ENCODE measurements around the gene LGALS9.
"Not testable (repeated sequence)": the region's sequence is repeated elsewhere in the genome, so short reads cannot be mapped to it uniquely, and the experiment has no call there.

The LGALS9 gene

DNA sequence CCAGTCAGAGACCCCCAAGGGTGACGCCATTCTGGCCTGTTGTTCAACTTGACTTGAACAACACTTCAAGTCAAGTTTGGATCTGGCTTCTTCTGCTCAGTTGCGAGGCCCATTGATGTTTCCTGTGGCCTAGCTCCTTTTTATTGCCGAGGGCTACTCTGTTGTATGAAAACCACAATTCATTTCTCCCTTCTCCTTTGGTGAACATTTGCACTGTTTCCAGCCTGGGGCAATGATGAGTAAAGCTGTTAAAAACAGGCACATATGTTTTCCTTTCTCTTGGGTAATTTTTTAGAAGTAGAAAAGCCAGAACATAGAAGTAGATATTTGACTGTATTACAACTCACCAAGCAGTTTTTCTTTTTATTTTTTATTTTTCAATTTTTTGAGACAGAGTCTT is 1.7 kb upstream of the LGALS9 start:
- DNase-seq, result not testable (repeated sequence)

DNA sequence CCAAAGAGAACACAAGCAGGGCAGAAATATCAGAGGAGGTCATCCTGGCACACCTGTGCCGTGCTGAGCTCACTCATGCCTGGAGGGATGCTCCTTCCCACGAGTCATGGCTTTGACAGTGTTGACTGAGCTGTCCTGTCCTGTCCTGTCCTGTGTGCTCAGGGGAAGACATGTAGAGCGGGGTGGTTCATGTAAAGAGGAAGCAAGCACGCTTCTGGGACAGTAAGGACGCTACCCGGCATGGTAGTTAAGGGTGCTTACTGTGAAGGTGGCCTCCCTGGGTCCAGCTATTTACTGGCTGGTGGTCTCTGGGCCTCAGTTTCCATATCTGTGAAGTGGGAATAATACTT is 398 bp downstream of the LGALS9 start:
- DNase-seq, result peak in 2 of 51 donors; percentile 9 to 24

DNA sequence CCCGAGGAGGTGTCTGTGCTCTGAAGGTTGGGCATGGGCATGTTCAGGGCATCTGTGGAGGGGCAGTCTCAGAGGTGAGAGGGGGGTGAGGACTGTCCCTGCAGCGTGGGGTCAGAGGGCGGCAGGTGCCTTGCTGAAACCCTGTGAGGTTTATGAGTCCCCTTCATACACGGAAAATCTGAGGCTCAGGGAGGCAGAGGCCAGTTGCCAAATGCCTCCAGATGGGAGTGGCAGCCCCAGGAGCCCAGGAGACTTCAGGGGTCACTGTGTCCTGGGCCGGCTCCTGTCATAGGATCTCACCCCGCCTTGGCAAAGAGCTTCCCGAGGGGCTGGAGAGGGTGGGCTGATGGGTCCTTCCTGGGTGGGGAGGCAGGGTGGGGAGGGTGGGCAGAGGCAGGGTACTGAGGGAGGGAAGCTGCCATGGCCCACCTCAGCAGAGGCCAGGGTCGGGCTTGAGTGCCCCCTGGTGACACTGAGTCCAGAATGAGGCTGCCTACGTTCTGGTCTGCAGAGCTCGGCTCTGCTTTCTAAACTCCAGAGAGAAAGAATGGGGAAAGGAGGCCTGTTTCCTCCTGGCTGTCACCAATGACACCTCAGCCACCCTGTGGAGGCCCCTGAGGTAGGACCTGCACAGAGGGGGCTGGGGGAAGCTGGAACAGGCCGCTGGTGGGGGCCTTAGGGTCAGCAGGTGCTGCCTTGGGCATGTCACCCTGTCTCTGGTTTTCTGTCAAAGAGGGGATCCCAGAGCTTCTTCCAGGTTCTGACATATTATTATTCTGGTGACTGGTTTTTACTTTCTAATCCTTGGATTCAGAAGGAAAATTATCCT is 1.1 kb downstream of the LGALS9 start:
- DNase-seq, result no peak

DNA sequence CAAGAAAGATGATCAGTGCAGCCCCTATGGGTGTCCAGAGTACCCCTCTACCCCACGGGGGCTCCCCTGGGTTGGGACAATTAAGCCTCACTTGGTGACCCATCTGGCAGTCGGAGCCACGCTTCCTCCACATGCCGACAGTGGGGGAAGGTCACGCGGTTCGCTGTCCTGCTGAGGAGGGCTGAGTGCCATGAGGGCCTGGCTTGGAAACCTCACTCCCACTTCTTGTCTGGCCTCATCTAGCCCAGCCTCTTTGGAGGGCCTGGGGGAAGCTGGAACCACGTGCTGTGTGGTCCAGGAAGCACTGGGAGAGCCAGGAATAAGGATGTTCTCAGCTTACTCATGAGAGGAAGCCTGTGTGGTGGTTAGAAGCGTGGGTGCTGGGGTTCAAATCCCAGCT is 1.8 kb downstream of the LGALS9 start:
- peak in 43 of 51 donors; percentile 13 to 76 (median 53) for DNase-seq

DNA sequence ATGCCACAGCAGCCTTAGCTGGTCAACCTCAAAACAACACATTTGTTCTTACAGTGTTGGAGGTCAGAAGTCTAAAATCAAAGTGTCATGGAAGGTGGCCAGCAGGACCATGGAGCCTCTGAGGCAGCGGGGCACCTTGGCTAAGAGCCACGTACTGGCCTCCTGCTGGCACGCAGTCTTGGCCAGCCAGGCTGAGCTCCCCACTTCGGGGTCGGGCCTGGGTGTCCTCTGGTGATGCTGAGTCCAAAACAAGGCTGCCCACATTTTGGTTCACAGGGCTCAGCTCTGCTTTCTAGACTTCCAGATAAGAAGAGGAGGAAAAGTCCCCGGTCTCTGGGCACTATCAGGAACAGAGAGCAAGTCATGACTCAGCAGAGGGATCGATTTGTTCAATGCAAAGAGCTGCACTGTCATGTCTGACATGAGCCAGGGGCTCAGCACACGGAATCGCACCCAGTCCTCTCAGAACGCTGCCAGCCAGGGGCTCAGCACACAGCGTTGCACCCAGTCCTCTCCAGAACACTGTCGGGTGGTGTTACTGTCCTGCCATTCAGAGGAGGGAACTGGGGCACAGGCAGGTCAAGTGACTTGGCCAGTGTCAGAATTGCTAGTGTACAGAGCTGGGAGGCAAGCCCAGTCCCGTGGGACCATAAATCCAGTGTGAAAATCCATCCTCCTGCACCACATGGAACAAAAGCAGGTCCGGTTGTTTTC is 2.5 kb downstream of the LGALS9 start:
- DNase-seq, result peak in 10 of 51 donors; percentile 3 to 24 (median 10)

DNA sequence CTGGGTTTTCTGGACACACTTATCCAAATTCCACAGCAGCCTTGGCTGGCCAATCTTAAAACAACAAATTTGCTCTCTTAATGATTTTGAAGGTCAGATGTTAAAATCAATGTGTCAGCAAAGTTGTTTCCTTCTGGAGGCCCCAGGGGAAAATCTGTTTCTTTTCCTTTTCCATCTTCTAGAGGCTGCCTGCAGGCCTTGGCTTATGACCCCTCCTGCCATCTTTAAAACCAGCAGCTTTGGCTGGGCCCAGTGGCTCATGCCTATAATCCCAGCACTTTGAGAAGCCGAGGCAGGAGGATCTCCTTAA is 3.0 kb downstream of the LGALS9 start:
- no peak for DNase-seq

DNA sequence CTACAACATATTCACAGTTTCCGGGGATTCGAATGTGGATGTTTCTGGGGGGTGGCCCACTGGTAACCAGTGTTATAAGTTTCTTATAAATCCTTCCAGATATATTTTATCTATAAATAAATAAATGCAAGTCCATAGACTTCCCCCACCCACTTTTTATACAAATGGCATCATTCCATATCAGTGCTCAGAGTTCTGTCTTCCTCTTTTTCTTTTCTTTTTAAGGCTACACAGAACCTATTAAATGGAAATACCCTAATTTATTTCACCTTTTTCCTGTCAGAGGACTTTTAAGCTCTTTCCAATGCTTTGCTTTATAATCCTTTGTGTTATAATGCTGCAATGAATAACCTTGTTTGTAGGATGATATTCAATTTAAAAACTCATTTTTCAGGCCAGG is 3.8 kb downstream of the LGALS9 start:
- DNase-seq, result no peak

DNA sequence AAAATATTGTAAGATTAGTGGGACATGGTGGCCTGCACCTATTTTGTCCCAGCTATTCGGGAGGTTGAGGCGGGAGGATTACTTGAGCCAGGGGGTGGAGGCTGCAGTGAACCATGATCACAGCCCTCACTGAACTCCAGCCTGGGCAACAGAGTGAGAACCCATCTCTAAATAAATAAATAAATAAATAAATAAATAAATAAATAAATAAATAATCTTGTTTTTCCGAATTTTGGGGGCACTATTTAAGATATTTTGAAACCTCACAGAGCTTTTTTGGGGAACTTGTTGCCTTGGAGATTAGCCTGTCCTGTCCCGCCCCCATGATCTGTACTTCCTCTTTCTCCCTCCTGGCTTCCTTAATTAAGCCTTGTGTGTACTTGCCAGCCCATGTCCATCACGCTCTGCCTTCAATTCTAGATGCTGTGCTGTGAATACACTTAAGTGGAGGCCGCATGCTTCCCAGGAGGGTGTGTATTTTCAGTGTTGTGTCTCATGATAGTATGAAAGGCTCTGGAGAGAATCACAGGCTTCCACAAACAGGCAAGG is 4.4 kb downstream of the LGALS9 start:
- DNase-seq, result peak in 7 of 51 donors; percentile 6 to 30 (median 12)

DNA sequence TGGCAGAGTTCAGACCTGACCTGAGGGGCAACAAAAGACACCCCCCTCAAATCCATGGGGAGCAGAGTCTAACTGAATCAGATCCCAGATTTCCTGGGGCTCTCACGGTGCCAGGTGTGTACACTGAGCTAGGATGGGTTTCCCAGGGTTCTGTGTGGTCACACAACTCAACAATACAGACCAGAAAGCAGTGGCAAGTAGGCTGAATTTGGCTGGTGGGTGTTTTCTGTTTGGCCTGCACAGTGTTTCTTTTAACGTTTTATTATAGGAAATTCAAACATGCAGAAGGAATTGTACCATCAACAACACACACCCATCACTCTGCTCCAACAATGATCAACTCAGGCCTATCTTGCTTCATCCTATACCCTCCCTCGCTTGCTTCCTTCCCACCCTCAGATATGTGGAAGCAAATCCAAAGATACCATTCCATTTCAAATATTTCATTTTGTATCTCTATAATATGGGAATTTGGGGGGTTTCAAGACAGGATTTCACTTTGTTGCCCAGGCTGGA is 5.1 kb downstream of the LGALS9 start:
- DNase-seq, result not testable (repeated sequence)

DNA sequence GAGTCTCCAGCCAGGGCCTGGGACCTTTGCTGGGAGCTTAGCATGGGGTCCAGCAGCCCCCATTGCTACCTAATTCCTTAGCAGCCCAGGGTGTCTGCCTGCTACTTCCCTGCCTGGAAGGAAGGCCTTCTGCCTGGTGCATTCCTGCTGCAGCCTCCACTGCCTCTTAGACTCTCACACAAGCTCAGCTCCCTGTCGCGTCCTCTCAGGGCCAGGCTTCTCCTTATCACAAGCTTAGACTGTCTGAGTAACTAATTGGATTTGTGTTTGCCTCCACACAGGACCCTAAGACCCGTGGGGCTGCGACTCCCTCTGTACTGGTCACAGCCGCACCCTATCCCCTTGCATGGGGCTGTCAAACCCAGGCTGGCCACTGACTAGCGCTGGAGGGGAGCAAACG is 6.8 kb downstream of the LGALS9 start:
- DNase-seq, result not testable (repeated sequence)

DNA sequence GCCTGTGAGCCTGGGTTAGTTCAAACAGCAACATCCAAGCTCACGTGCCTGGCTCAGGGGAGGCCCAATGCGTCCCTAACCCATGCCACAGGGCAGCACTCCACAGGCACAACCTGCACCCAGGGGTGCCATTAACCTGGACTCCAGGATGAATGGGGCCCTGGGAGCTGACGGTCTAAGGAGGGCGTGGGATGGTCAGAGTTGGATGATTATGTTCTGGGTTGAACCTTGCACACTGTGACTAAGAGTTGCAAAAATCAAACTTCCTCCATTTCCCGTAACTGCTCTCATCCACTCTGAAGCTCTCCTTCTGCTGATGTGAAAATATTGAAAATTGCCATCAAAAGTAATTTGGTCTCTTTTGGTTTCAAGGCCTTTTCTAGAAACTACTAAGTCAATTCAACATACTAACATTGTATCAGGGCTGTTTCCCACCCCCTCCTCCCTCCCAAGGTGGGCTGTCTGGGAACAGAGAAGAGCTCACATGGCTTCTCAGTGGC is 7.5 kb downstream of the LGALS9 start:
- not testable (repeated sequence) for DNase-seq

DNA sequence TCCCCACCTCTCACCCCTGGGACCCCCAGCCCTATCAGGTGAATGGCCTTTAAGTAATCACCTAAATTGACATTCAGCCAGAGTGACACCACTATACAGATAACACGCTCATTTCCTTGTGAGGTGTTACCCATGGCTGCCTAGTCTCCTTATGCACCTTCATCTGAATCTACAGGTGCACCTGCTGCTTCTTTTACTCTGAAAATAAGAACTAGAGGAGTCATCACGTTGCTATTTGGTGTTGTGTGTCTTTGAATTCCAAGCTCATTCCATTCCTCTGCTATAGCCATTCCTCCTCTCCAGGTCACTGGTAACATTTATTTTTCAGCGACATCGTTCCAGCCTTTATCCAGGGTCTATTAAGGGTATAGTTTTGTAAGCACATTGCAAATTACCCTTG is 9.8 kb downstream of the LGALS9 start:
- no peak for DNase-seq

DNA sequence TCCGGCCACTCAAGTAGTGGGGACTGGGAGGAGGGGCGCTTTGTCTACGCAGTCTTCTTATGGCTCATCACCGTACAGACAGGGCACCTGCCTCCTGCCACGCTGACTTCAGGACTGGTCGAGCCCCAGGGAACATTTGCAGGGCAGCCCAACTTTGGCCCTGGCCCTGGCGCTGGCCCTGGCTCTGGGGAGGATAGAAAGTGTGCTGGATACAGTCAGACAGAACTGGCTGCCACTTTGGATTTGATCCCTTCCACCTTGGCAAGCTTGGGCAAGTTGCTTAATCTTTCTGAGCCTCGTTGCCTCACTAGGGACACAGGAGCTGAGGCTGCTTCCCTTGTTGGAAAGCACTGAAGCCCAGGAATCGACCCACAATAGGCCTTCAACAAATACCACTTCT is 13.6 kb downstream of the LGALS9 start:
- DNase-seq, result peak in 16 of 51 donors; percentile 7 to 47 (median 20)

DNA sequence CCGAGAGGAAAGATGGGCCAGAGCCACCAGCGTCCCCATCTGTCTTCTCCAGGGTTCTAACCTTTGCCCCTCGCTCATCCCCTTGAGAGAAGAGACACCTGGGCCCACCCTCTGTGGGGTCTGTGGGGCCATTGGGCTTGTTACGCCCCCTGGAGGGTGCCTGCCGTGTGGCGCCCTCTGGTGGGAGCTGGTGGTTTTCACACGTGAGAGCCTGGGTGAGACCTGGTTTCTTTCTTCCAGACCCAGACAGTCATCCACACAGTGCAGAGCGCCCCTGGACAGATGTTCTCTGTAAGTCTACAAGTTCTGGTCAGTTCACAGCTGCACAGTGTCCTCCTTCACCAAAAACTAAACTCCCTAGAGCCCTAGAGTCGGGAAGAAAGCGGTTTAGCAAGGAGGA is 14.6 kb downstream of the LGALS9 start:
- DNase-seq, result not testable (repeated sequence)

DNA sequence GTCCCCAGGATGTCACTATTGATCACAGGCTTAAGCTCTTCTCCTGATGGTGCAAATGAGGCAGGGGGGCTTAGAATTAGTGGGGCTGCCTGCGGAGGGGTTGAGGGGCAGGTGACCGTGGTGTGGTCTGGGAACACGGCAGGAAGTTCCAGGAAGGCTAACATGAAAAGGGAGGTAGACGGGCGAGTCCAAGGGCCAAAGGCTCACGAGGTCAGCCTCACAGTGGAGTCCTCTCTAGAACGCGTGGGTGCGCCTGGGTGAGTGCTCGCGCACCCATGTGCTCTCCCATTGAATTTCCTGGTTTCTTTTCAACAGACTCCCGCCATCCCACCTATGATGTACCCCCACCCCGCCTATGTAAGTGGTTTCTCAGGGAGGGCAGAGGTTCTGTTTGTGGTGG is 15.2 kb downstream of the LGALS9 start:
- DNase-seq, result no peak

DNA sequence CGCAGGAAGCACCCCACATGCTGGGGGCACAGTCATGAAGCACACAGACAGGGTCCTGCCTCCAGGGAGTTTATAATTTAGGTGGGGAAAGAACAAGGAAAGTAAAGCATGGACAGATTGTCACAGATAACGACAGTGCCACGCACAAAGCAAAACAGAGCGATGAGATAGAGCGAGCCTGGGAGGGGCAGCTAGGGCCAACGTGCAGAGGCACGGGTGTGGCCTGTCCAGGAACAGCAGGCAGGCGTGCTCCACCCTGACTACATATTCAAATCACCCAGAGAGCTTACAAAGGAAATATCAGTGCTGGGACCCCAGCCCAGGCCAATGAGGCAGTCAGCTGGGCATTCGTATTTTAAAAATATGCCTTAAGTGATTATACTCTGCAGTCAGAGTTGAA is 16.8 kb downstream of the LGALS9 start:
- DNase-seq, result no peak

DNA sequence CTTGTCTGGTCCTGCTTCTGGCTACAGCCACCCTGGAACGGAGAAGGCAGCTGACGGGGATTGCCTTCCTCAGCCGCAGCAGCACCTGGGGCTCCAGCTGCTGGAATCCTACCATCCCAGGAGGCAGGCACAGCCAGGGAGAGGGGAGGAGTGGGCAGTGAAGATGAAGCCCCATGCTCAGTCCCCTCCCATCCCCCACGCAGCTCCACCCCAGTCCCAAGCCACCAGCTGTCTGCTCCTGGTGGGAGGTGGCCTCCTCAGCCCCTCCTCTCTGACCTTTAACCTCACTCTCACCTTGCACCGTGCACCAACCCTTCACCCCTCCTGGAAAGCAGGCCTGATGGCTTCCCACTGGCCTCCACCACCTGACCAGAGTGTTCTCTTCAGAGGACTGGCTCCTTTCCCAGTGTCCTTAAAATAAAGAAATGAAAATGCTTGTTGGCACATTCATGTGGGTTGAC is 18.2 kb downstream of the LGALS9 start:
- peak in 13 of 51 donors; percentile 6 to 40 (median 17) for DNase-seq

DNA sequence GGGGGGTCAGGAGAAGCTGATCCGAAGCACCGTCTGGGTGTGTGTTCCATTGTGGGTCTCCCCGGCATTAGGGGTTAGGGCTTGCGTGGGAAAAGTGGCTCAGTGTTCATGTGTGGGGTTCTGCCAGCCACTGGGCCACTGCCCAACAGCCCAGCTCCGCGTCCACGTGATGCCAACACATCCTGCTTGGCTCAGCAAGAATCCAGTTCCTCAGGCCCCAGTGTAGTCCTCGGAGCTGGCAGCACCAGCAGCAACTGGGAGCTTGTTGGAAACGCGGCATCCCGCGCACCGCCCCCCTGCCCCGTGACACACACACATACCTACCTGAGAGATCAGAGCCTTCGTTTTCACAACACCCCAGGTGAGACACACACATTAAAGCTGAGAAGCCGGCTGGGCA is 18.9 kb downstream of the LGALS9 start:
- DNase-seq, result peak in 42 of 51 donors; percentile 7 to 76 (median 52)

DNA sequence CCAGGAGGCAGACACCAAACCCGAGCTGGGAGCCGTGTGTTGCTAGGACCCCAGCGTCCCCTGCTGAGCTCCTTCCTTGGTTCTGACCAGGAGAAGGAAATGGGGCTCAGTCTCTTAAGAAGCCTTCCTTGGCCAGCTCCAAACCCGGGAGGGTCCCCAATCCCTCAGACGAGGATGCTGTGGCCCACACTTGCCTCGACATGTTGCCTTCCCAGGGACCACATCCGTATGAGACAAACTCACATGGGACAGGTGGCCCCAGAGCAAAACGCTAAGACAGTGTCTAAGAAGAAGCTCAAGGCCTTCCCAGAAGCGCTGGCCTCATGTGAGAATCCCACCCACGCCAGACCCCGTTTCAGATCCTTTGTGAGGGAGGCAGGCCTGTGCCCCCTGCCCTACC is 19.8 kb downstream of the LGALS9 start:
- DNase-seq, result no peak

DNA sequence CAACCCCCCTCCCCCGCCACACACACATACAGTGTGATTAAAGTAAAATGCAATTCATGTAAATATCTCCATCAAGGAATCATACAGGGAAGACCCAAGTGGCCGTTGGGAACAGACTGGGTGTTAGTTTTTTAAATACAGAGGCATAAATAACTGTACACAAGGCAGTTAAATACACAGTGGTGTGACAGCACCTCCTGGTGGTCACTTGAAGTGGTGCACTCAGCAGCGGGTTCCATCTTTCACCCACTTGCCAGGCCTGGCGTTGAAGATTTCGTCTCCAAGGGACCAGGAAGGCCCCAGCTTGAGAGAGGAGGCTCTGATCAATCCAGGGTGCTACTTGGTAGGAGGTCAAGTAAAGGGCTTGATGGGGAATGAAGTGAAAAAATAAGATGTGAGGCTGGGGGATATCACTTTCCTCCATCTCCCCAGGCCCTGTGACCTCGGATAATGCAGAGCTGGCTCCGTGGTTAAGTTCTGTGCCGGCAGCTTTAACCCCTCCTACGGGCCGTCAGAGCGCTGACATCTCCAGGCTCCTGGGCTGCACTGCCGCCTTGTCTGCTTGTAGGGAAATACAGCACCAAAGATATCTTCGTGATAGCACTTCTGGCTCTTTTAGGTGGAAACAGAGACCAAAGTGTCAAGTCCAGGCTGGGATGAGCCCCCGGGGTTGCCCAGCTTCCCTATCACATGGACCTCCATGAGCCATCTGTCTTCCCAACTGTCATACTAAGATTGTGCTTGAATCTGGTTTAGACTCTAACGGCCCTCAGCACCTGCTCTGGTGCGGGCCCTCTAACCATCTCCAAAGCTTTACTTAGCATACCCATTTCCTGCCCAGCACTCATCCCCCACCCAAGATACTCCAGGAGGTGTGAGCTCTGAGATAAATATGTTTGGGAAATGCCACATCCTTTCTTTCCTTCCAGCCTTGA is 20.7 kb downstream of the LGALS9 start:
- peak in 36 of 51 donors; percentile 2 to 75 (median 34) for DNase-seq

DNA sequence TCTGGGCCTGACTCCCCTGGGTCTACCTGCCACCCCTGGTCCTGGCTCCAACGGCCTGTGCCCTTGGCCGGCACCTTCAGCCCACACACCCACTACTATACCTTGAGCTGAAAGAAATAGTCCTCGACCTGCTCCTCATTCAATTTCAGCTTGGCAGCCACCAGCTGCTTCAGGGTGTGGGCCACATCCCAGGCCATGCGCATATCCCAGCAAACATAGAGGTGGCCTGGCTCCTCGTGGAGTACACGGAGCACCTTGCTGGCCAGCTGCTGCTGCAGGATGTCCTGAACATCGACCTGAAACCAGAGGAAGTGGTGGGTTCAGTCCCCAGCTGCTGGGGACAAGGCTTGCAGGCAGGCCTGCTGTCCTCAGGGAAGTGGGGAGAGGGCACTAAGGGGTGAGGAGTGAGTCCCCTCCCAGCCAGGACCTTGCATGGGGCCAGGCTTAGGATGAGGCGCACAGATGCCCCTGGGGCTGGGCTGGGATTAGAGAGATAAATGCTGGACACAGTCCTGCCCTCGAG is 22.5 kb downstream of the LGALS9 start:
- DNase-seq, result not testable (repeated sequence)

All from hypothalamus (tissue), 51 donors.